GM10847 (cell line): ENCODE data around the gene OSBPL10.

Experiments
- POLR2A ChIP-seq: IDR thresholded peaks from 2 replicates; pipeline ENCODE4 v1.6.1; 2011; ENCODE audit not compliant: insufficient read length; ENCODE audit errors: extremely low read depth

Gene OSBPL10

GRCh38 chr3:31997500-31997899, 16.4 kb upstream of the OSBPL10 start:
- TF ChIP-seq POLR2A = no peak

- TF ChIP-seq POLR2A = no peak
Observed at GRCh38 chr3:31996195-31996594, 15.1 kb upstream of the OSBPL10 start.

- TF ChIP-seq POLR2A = no peak
Observed at GRCh38 chr3:31993843-31994242, 12.8 kb upstream of the OSBPL10 start.

- no peak for TF ChIP-seq POLR2A
Observed at GRCh38 chr3:31988271-31988670, 7.2 kb upstream of the OSBPL10 start.

GRCh38 chr3:31985831-31986230, 4.8 kb upstream of the OSBPL10 start:
- TF ChIP-seq POLR2A = no peak

GRCh38 chr3:31984321-31984720, 3.3 kb upstream of the OSBPL10 start:
- TF ChIP-seq POLR2A = no peak

GRCh38 chr3:31980530-31981205, 394 bp downstream of the OSBPL10 start:
- no peak for TF ChIP-seq POLR2A

- no peak for TF ChIP-seq POLR2A
Observed at GRCh38 chr3:31979001-31979697, 1.9 kb downstream of the OSBPL10 start.

- TF ChIP-seq POLR2A = no peak
Observed at GRCh38 chr3:31978553-31978952, 2.5 kb downstream of the OSBPL10 start.

- no peak for TF ChIP-seq POLR2A
Observed at GRCh38 chr3:31977736-31978135, 3.3 kb downstream of the OSBPL10 start.

GRCh38 chr3:31976302-31976701, 4.8 kb downstream of the OSBPL10 start:
- TF ChIP-seq POLR2A = no peak

GRCh38 chr3:31974964-31975363, 6.1 kb downstream of the OSBPL10 start:
- no peak for TF ChIP-seq POLR2A

- TF ChIP-seq POLR2A = no peak
Observed at GRCh38 chr3:31974471-31974870, 6.6 kb downstream of the OSBPL10 start.

- no peak for TF ChIP-seq POLR2A
Observed at GRCh38 chr3:31973837-31974236, 7.2 kb downstream of the OSBPL10 start.

GRCh38 chr3:31973081-31973480, 8.0 kb downstream of the OSBPL10 start:
- no peak for TF ChIP-seq POLR2A

- no peak for TF ChIP-seq POLR2A
Observed at GRCh38 chr3:31971607-31972006, 9.5 kb downstream of the OSBPL10 start.

- no peak for TF ChIP-seq POLR2A
Observed at GRCh38 chr3:31968927-31969418, 12.1 kb downstream of the OSBPL10 start.

- TF ChIP-seq POLR2A = no peak
Observed at GRCh38 chr3:31968369-31968926, 12.6 kb downstream of the OSBPL10 start.
